ENCODE measurements around the gene IZUMO1.
A peak's percentile ranks its signal among the peaks of the same experiment; 100 is the strongest.
"Not testable (repeated sequence)": the region's sequence is repeated elsewhere in the genome, so short reads cannot be mapped to it uniquely, and the experiment has no call there.

Gene IZUMO1

DNA sequence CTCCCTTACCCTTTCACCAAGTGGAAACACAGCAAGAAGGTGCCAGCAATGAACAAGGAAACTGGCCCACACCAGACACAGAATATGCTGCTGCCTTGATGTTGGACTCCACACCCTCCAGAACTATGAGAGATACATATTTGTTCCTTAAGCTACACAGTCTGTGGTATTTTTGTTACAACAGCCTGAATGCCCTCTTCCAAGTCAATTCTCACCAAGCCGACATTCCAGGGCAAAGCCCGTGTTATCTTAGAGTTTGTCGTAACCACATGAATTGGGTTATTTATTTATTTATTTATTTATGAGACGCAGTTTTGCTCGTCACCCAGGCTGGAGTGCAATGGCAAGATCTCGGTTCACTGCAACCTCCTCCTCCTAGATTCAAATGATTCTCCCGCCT, 23.6 kb upstream of the IZUMO1 start:
- Mint-ChIP-seq H3K9me3 (no peaks in the 10 kb centered on the region), H3K36me3 (ENCODE audit: low read depth) (no peaks in the 10 kb centered on the region), H3K27ac (no peak overlapping the region), H3K4me1 (peaks cover 3% of the 10 kb centered on the region), H3K4me3 (no peak overlapping the region), H3K27me3 (peaks cover 19% of the 10 kb centered on the region)
- ATAC-seq = no peak
- DNase-seq = no peak

DNA sequence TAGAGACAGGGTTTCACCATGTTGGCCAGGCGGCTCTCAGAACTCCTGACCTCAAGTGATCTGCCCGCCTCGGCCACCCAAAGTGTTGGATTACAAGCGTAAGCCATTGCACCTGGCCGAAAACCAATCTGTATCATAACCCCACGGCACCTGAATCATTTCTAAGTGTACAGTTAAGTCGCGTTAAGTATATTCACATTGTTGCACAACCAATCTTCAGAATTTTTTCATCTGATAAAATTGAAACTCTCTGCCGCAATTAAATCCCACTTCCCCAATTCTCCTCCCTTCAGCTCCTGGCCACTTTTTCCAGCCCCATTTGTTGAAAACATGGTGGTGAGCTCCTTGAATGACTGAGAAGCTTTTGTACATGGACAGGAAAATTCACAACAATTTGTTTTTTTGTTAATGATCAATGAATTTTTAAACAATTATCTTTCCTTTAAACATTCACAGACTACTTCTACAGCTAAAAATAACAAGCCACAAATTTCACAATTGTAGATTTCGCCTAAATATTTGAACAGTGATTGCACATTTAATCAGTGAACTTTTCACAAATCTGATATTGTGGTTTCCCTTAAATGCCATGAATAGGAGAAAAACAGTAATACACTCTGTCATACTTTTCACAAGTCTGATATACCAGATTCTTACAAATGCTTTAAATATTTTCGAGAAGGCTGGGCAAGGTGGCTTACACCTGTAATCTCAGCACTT, 22.4 kb upstream of the IZUMO1 start:
- DNase-seq (no peak), ATAC-seq (no peak)
- Mint-ChIP-seq H3K4me1 (peaks cover 3% of the 10 kb centered on the region), H3K4me3 (no peak overlapping the region), H3K27ac (no peak overlapping the region), H3K27me3 (peaks cover 21% of the 10 kb centered on the region), H3K9me3 (no peaks in the 10 kb centered on the region), H3K36me3 (ENCODE audit: low read depth) (no peaks in the 10 kb centered on the region)

DNA sequence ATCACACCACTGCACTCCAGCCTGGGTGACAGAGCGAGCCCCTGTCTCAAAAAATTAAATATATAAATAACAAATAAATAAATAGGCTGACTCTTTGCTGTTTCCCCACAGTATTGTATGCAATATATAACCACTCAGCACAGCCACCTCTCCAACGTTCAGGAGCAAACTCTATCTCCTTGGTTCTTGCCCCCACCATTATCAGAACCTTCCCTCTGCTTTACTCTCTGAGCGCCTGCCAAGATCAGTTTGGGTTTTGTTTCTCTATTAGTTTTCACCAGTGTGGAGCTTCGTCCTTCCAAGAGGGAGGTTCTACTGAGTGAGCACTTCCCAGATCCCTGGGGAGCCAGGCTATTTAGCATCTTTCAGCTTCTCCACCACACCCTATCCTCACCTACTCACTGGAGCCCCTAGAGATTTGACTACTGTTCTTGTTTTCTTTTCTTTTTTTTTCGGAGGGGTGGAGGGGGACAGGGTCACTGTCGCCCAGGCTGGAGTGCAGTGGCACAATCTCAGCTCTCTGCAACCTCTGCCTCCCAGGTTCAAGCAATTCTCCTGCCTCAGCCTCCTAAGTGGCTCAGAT, 21.6 kb upstream of the IZUMO1 start:
- not testable (repeated sequence) for H3K36me3 Mint-ChIP-seq (ENCODE audit: low read depth); H3K4me3 Mint-ChIP-seq; H3K4me1 Mint-ChIP-seq; DNase-seq; ATAC-seq; H3K9me3 Mint-ChIP-seq
- H3K27me3 Mint-ChIP-seq = peaks cover 21% of the 10 kb centered on the region
- H3K27ac Mint-ChIP-seq = peak overlapping the region; percentile 59

DNA sequence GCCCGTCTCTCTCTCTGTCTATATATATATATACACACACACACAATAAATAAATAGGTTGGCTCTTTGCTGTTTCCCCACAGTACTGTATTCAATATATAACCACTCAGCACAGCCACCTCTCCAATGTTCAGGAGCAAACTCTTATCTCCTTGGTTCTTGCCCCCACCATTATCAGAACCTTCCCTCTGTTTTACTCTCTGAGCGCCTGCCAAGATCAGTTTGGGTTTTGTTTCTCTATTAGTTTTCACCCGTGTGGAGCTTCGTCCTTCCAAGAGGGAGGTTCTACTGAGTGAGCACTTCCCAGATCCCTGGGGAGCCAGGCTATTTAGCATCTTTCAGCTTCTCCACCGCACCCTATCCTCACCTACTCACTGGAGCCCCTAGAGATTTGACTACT, 19.1 kb upstream of the IZUMO1 start:
- not testable (repeated sequence) for H3K27ac Mint-ChIP-seq; H3K9me3 Mint-ChIP-seq; H3K4me3 Mint-ChIP-seq; H3K36me3 Mint-ChIP-seq (ENCODE audit: low read depth); ATAC-seq; DNase-seq; H3K4me1 Mint-ChIP-seq
- H3K27me3 Mint-ChIP-seq = peaks cover 24% of the 10 kb centered on the region

- H3K4me3 Mint-ChIP-seq = no peak overlapping the region
- H3K4me1 Mint-ChIP-seq = peaks cover 4% of the 10 kb centered on the region
- H3K27me3 Mint-ChIP-seq = peaks cover 13% of the 10 kb centered on the region
- ATAC-seq (peak; percentile 68), DNase-seq (peak; percentile 22)
- H3K36me3 Mint-ChIP-seq (ENCODE audit: low read depth) = no peaks in the 10 kb centered on the region
- H3K27ac Mint-ChIP-seq = peak overlapping the region; percentile 18
- no peaks in the 10 kb centered on the region for H3K9me3 Mint-ChIP-seq
These were observed 13.9 kb upstream of the IZUMO1 start for GRCh38 chr19:48760504-48761205.

DNA sequence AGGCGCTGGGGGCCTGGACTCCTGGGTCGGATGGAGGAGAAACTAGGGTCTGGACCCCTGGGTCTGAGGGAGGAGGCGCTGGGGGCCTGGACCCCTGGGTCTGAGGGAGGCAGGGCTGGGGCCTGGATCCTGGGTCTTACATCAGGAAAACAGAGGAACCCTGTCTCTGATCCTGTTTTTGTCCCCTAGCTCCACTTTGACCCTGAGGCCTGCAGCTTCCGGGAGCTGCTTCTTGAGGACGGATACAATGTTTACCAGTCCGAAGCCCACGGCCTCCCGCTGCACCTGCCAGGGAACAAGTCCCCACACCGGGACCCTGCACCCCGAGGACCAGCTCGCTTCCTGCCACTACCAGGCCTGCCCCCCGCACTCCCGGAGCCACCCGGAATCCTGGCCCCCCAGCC, 11.0 kb upstream of the IZUMO1 start:
- H3K36me3 Mint-ChIP-seq (ENCODE audit: low read depth) = no peaks in the 10 kb centered on the region
- DNase-seq (no peak), ATAC-seq (no peak)
- H3K27me3 Mint-ChIP-seq = peaks cover 25% of the 10 kb centered on the region
- no peaks in the 10 kb centered on the region for H3K9me3 Mint-ChIP-seq
- H3K4me3 Mint-ChIP-seq = no peak overlapping the region
- H3K4me1 Mint-ChIP-seq = peaks cover 11% of the 10 kb centered on the region
- no peak overlapping the region for H3K27ac Mint-ChIP-seq

DNA sequence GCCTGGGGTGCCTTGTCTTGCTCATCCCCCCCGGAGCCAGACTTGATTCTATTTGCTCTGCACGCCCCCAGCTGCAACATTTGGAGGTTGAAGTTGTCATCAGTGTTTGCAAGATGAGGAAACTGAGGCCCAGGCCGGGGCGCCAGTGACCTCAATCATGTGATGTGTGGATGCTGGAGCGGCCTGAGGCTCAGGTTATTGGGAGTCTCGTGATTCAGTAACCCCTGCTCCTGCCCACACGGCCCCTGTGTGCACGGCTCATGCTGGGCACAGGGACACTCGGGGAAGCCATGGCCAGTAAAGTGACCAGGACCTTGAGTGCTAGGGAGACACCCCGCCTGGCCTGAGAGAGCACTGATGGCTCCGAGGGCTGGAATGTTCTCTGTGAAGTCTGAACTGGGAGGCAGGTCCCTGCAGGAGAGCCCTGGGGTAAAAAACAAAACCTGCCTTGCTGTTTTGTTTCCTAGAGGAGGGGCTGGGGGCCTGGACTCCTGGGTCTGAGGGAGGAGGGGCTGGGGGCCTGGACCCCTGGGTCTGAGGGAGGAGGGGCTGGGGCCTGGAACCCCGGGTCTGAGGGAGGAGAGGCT, 10.5 kb upstream of the IZUMO1 start:
- ATAC-seq = no peak
- Mint-ChIP-seq H3K36me3 (ENCODE audit: low read depth) (no peaks in the 10 kb centered on the region), H3K27ac (no peak overlapping the region), H3K9me3 (no peaks in the 10 kb centered on the region), H3K4me1 (peaks cover 13% of the 10 kb centered on the region), H3K4me3 (no peak overlapping the region), H3K27me3 (peaks cover 24% of the 10 kb centered on the region)
- DNase-seq = no peak

GRCh38 chr19:48756686-48757085, 10.0 kb upstream of the IZUMO1 start:
- peaks cover 28% of the 10 kb centered on the region for H3K27me3 Mint-ChIP-seq
- peaks cover 15% of the 10 kb centered on the region for H3K4me1 Mint-ChIP-seq
- no peaks in the 10 kb centered on the region for H3K36me3 Mint-ChIP-seq (ENCODE audit: low read depth)
- DNase-seq = no peak
- H3K4me3 Mint-ChIP-seq = no peak overlapping the region
- no peaks in the 10 kb centered on the region for H3K9me3 Mint-ChIP-seq
- no peak for ATAC-seq
- H3K27ac Mint-ChIP-seq = no peak overlapping the region

DNA sequence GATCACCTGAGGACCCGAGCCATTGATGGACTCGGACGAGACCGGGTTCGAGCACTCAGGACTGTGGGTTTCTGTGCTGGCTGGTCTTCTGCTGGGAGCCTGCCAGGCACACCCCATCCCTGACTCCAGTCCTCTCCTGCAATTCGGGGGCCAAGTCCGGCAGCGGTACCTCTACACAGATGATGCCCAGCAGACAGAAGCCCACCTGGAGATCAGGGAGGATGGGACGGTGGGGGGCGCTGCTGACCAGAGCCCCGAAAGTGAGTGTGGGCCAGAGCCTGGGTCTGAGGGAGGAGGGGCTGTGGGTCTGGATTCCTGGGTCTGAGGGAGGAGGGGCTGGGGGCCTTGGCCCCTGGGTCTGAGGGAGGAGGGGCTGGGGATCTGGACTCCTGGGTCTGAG, 9.5 kb upstream of the IZUMO1 start:
- Mint-ChIP-seq H3K9me3 (no peaks in the 10 kb centered on the region), H3K4me3 (no peak overlapping the region), H3K4me1 (peaks cover 17% of the 10 kb centered on the region), H3K27ac (no peak overlapping the region), H3K27me3 (peaks cover 30% of the 10 kb centered on the region), H3K36me3 (ENCODE audit: low read depth) (no peaks in the 10 kb centered on the region)
- DNase-seq (no peak), ATAC-seq (no peak)

- Mint-ChIP-seq H3K36me3 (ENCODE audit: low read depth) (no peaks in the 10 kb centered on the region), H3K27me3 (peaks cover 33% of the 10 kb centered on the region), H3K4me1 (peaks cover 18% of the 10 kb centered on the region), H3K4me3 (no peak overlapping the region), H3K9me3 (no peaks in the 10 kb centered on the region), H3K27ac (no peak overlapping the region)
- DNase-seq (no peak), ATAC-seq (no peak)
These were observed 9.1 kb upstream of the IZUMO1 start for GRCh38 chr19:48755787-48756186.

GRCh38 chr19:48755084-48755641, 8.5 kb upstream of the IZUMO1 start, which contains the start of gene FGF21:
Gene FGF21, plus strand, starts transcription at chr19:48755524. Its CDS starts 713 bp downstream, at chr19:48756237.
- H3K4me1 Mint-ChIP-seq = peaks cover 14% of the 10 kb centered on the region
- no peak within 1 kb of the TSS for H3K27ac Mint-ChIP-seq
- H3K27me3 Mint-ChIP-seq = peaks cover 28% of the 10 kb centered on the region
- H3K36me3 Mint-ChIP-seq (ENCODE audit: low read depth) = no peaks in the 10 kb centered on the region
- H3K4me3 Mint-ChIP-seq = no peak within 1 kb of the TSS
- DNase-seq = no peak
- H3K9me3 Mint-ChIP-seq = no peaks in the 10 kb centered on the region
- no peak for ATAC-seq

DNA sequence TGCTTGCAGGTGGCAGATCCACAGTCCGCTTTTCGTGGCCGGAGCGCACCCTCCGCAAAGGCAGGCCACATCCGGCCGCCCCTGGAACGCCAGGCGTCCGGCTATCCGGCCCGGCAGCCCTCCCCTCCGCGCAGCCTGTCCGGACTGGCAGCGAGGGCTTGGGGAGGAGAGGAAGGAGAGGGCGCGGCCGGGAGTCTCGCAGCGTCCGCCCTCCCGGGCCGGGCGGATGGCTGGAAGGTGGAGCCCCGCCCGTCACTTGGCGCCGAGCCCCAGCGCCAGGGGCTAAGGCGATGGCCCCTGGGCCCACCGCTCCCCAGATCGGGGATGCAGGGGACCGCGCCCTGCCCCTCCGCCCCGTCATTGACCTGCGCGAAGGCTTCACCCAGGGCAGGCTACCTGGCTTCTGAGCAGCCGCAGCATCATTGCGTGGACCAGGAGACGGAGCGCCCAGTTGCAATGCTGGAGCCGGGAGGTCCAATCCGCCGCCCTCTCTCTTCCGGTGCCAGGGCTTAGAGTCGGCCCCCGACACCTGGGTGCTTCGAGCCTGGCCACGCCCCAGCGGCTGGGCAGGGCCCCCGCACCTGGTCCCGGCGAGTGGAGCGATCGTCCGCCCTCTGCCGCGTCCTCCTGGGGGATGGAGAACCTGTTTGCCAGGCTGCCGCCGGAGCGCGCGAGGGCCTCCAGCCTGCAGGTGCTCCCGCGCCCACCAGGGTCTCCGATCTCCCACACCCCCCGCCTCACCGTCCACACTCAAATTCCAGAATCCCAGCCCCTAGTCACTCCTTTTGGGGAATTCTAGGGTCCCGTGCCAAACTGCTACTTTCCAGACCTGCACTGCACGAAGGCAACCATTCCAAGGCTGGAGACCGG, 6.0 kb upstream of the IZUMO1 start, which contains the start of gene FUT1:
FUT1 (minus strand) TSS at position 146 of the 870 bp plus-strand sequence. CDS start 1,360 bp downstream, outside the sequence.
- H3K27me3 Mint-ChIP-seq = peaks cover 28% of the 10 kb centered on the region
- H3K4me1 Mint-ChIP-seq = peaks cover 14% of the 10 kb centered on the region
- H3K36me3 Mint-ChIP-seq (ENCODE audit: low read depth) = no peaks in the 10 kb centered on the region
- ATAC-seq = peak; percentile 55
- no peak within 1 kb of the TSS for H3K27ac Mint-ChIP-seq
- DNase-seq = peak; percentile 32
- H3K4me3 Mint-ChIP-seq = peak within 1 kb of the TSS; percentile 72
- H3K9me3 Mint-ChIP-seq = no peaks in the 10 kb centered on the region

- H3K36me3 Mint-ChIP-seq (ENCODE audit: low read depth) = no peaks in the 10 kb centered on the region
- no peak for DNase-seq
- peaks cover 16% of the 10 kb centered on the region for H3K4me1 Mint-ChIP-seq
- no peak for ATAC-seq
- no peak overlapping the region for H3K27ac Mint-ChIP-seq
- H3K4me3 Mint-ChIP-seq = peak overlapping the region; percentile 72
- H3K27me3 Mint-ChIP-seq = peaks cover 28% of the 10 kb centered on the region
- no peaks in the 10 kb centered on the region for H3K9me3 Mint-ChIP-seq
These were observed 5.3 kb upstream of the IZUMO1 start for GRCh38 chr19:48751845-48752495.
